ENCODE results near the gene KIF6.

DNA sequence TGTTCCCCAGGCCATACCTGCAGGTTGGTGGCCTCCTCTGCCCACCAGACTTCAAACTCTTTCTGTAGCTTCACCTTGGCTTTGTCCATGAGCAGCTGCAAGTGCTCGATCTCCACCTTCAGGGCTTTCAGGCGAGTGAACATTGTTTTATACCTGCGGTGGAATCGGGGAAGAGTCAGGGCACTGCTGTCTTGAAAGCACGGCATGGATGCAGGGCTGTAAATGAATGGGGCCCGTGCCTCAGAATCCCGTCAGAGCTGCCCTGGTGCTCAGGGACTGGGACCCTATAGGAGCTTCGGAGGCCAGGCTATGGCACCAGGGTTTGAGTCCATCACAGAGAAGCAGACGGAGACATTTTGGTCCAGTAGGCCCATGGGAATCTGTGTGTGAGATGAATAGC lies 364.8 kb downstream of the KIF6 start:
- TF ChIP-seq EZH2 (optimal IDR thresholded peaks at IDR 0.05; ENCODE audit: low read depth, low read length) (no peak), EZH2phosphoT487 (IDR thresholded peaks at IDR 0.05; ENCODE audit: low read length) (no peak)
- TF ChIP-seq, protein P1, sequence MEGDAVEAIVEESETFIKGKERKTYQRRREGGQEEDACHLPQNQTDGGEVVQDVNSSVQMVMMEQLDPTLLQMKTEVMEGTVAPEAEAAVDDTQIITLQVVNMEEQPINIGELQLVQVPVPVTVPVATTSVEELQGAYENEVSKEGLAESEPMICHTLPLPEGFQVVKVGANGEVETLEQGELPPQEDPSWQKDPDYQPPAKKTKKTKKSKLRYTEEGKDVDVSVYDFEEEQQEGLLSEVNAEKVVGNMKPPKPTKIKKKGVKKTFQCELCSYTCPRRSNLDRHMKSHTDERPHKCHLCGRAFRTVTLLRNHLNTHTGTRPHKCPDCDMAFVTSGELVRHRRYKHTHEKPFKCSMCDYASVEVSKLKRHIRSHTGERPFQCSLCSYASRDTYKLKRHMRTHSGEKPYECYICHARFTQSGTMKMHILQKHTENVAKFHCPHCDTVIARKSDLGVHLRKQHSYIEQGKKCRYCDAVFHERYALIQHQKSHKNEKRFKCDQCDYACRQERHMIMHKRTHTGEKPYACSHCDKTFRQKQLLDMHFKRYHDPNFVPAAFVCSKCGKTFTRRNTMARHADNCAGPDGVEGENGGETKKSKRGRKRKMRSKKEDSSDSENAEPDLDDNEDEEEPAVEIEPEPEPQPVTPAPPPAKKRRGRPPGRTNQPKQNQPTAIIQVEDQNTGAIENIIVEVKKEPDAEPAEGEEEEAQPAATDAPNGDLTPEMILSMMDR (IDR thresholded peaks at IDR 0.05; ENCODE audit: low read length) = no peak
